H1 (cell line): ENCODE data around the gene DIPK2A. TPM values are rescaled to one million over a fixed set of nuclear protein-coding genes. Genes with fewer than 3 reads are reported as not detected.
A peak's percentile ranks its signal among the peaks of the same experiment; 100 is the strongest.

Source experiments
- CTCF ChIA-PET: fragments of 300-600 bp; sonication (Branson Sonifier 250); formaldehyde crosslinking; loops from one replicate; lab custom pipeline; 2021; ENCODE audit not compliant: partially characterized antibody; lab: Charles Lee
- POLR2A ChIA-PET: fragments of 300-600 bp; sonication (Branson Sonifier 250); formaldehyde crosslinking; loops from one replicate; lab custom pipeline; 2021; ENCODE audit warnings: inconsistent platforms; ENCODE audit not compliant: partially characterized antibody; lab: Charles Lee
- DNase-seq, 2 experiments: peaks; one replicate each; pipeline versions ENCODE4 v3.0.0 to v3.0.0-alpha.2; 2010 to 2022; ENCODE audit warnings: low spot score in 2 of 2, low read depth in 1 of 2, mixed read lengths in 1 of 2
- FAIRE-seq: peaks from 2 replicates; lab custom pipeline; 2011; peaks lifted over from hg19 to GRCh38; lab: Jason Lieb, UNC
- H2AFZ ChIP-seq: 2 replicates; pipeline ENCODE4 v1.8.1; 2012; ENCODE audit warnings: low read length, inconsistent platforms
- H2AK5ac ChIP-seq: 2 replicates; pipeline ENCODE4 v1.6.1; 2013; ENCODE audit warnings: low read depth, low read length
- H2BK120ac ChIP-seq: replicated peaks from 2 replicates; pipeline ENCODE3; 2013; ENCODE audit warnings: low read depth, low read length, inconsistent platforms
- H2BK12ac ChIP-seq: 2 replicates; pipeline ENCODE4 v1.6.1; 2013; ENCODE audit warnings: low read depth, low read length
- H2BK15ac ChIP-seq: 2 replicates; pipeline ENCODE4 v1.6.1; 2013; ENCODE audit warnings: low read length
- H2BK20ac ChIP-seq: 2 replicates; pipeline ENCODE4 v1.6.1; 2013; ENCODE audit warnings: low read length
- H2BK5ac ChIP-seq: 2 replicates; pipeline ENCODE4 v1.6.1; 2013; ENCODE audit warnings: low read depth, low read length
- H3K14ac ChIP-seq: 2 replicates; pipeline ENCODE4 v1.6.1; 2013; ENCODE audit warnings: inconsistent platforms; ENCODE audit not compliant: insufficient read length
- H3K18ac ChIP-seq: 2 replicates; pipeline ENCODE4 v1.6.1; 2013; ENCODE audit warnings: low read length; ENCODE audit errors: extremely low read depth
- H3K23ac ChIP-seq: 2 replicates; pipeline ENCODE4 v1.6.1; 2013; ENCODE audit warnings: inconsistent platforms; ENCODE audit not compliant: insufficient read length
- H3K23me2 ChIP-seq: 2 replicates; pipeline ENCODE4 v1.6.1; 2013; ENCODE audit warnings: low read depth, low read length
- H3K27ac ChIP-seq: 2 replicates; pipeline ENCODE4 v1.6.1; 2011; ENCODE audit warnings: low read depth, low read length, inconsistent platforms
- H3K27me3 ChIP-seq, 4 experiments: replicated peaks in 1 of 4; 1 replicate in 1 of 4; 2 replicates in 3 of 4; pipeline versions ENCODE4 v1.6.1 to v1.8.1; 2011 to 2013; ENCODE audit warnings: low read length in 3 of 4, mild to moderate bottlenecking in 3 of 4, inconsistent platforms in 2 of 4, mixed read lengths in 2 of 4, moderate library complexity in 1 of 4; ENCODE audit not compliant: control insufficient read depth in 3 of 4, insufficient read depth in 3 of 4; ENCODE audit errors: extremely low read depth in 1 of 4
- H3K36me3 ChIP-seq, 4 experiments: 2 replicates each; pipeline versions ENCODE4 v1.6.1 to v1.8.1; 2011 to 2013; ENCODE audit warnings: mild to moderate bottlenecking in 4 of 4, low read length in 3 of 4, moderate library complexity in 2 of 4, control low read depth in 1 of 4, inconsistent platforms in 1 of 4; ENCODE audit not compliant: insufficient read depth in 4 of 4, control insufficient read depth in 2 of 4
- H3K4ac ChIP-seq: replicated peaks from 2 replicates; pipeline ENCODE3; 2013; ENCODE audit warnings: low read length, low read depth, mixed read lengths, inconsistent platforms; ENCODE audit not compliant: insufficient read length
- H3K4me1 ChIP-seq, 4 experiments: replicated peaks in 1 of 4; 1 replicate in 1 of 4; 2 replicates in 3 of 4; pipeline versions ENCODE4 v1.6.1 to v1.8.1; 2011 to 2013; ENCODE audit warnings: low read length in 3 of 4, inconsistent platforms in 2 of 4, mixed read lengths in 1 of 4; ENCODE audit not compliant: insufficient read depth in 4 of 4, control insufficient read depth in 3 of 4
- H3K4me2 ChIP-seq, 2 experiments: 2 replicates each; pipeline versions ENCODE4 v1.6.1 to v1.8.1; 2011 to 2013; ENCODE audit warnings: low read depth in 2 of 2, low read length in 2 of 2, control low read depth in 1 of 2, inconsistent platforms in 1 of 2, mild to moderate bottlenecking in 1 of 2; ENCODE audit not compliant: insufficient read depth in 1 of 2
- H3K4me3 ChIP-seq, 4 experiments: fragments of 200-600, 300-600 bp in 1 of 4; sonication (generic), shearing (Covaris generic), sonication (Bioruptor Twin) in 1 of 4; 2 replicates each; pipeline versions ENCODE4 v1.5.1 to v1.8.1; 2011 to 2016; ENCODE audit warnings: low read length in 4 of 4, low read depth in 3 of 4, control low read depth in 2 of 4, inconsistent platforms in 2 of 4, mild to moderate bottlenecking in 2 of 4, mixed read lengths in 1 of 4, moderate library complexity in 1 of 4; ENCODE audit not compliant: insufficient read depth in 2 of 4; ENCODE audit errors: extremely low read depth in 1 of 4
- H3K56ac ChIP-seq: replicated peaks from 2 replicates; pipeline ENCODE3; 2013; ENCODE audit warnings: low read depth, mild to moderate bottlenecking, mixed read lengths, low read length, inconsistent platforms; ENCODE audit not compliant: insufficient read length
- H3K79me1 ChIP-seq: 2 replicates; pipeline ENCODE4 v1.6.1; 2013; ENCODE audit warnings: low read depth, low read length, control low read depth
- H3K79me2 ChIP-seq, 2 experiments: 2 replicates each; pipeline versions ENCODE4 v1.6.1 to v1.8.1; 2012 to 2013; ENCODE audit warnings: low read length in 2 of 2, mild to moderate bottlenecking in 2 of 2, inconsistent platforms in 1 of 2; ENCODE audit not compliant: insufficient read depth in 2 of 2, control insufficient read depth in 1 of 2
- H3K9ac ChIP-seq, 4 experiments: replicated peaks in 1 of 4; 1 replicate in 1 of 4; 2 replicates in 3 of 4; pipeline versions ENCODE4 v1.6.1 to v1.8.1; 2011 to 2013; ENCODE audit warnings: low read depth in 3 of 4, low read length in 3 of 4, control low read depth in 2 of 4, mild to moderate bottlenecking in 2 of 4, moderate library complexity in 2 of 4, inconsistent platforms in 1 of 4; ENCODE audit errors: extremely low read depth in 1 of 4
- H3K9me3 ChIP-seq, 2 experiments: 2 replicates each; pipeline versions ENCODE4 v1.6.1 to v1.8.1; 2012 to 2013; ENCODE audit warnings: mild to moderate bottlenecking in 2 of 2, moderate library complexity in 2 of 2, control low read depth in 1 of 2, inconsistent platforms in 1 of 2, low read depth in 1 of 2, low read length in 1 of 2, mixed read lengths in 1 of 2; ENCODE audit not compliant: insufficient read depth in 2 of 2
- H4K20me1 ChIP-seq, 2 experiments: replicated peaks in 1 of 2; 2 replicates each; pipeline versions ENCODE3 to v1.8.1; 2011 to 2013; ENCODE audit warnings: inconsistent platforms in 2 of 2, low read length in 2 of 2, mild to moderate bottlenecking in 1 of 2; ENCODE audit not compliant: insufficient read depth in 2 of 2, control insufficient read depth in 1 of 2
- H4K5ac ChIP-seq: 2 replicates; pipeline ENCODE4 v1.6.1; 2013; ENCODE audit warnings: low read length, low read depth, mixed read lengths, inconsistent platforms; ENCODE audit not compliant: insufficient read length
- H4K8ac ChIP-seq: 2 replicates; pipeline ENCODE4 v1.8.0; 2013; ENCODE audit warnings: mild to moderate bottlenecking, moderate library complexity, low read length, inconsistent platforms; ENCODE audit not compliant: insufficient read depth; ENCODE audit errors: extremely low read depth
- H4K91ac ChIP-seq: replicated peaks from 2 replicates; pipeline ENCODE3; 2013; ENCODE audit warnings: low read length, mixed read lengths, inconsistent platforms; ENCODE audit not compliant: insufficient read length
- BACH1 ChIP-seq: IDR thresholded peaks from 2 replicates; pipeline ENCODE4 v1.6.1; 2012; ENCODE audit warnings: low read length, improper control_type of control experiment
- CTBP2 ChIP-seq: IDR thresholded peaks from 2 replicates; pipeline ENCODE4 v1.7.0; 2011; ENCODE audit warnings: borderline replicate concordance, mild to moderate bottlenecking, moderate library complexity, mixed read lengths, low read length; ENCODE audit not compliant: insufficient read depth, insufficient read length
- POLR2AphosphoS5 ChIP-seq: IDR thresholded peaks from 2 replicates; pipeline ENCODE4 v1.6.1; 2011; ENCODE audit warnings: low read depth, low read length
- SAP30 ChIP-seq: fragments of 300-600 bp; sonication (generic); IDR thresholded peaks from 2 replicates; pipeline ENCODE4 v1.7.1; 2012; ENCODE audit warnings: low read length, moderate library complexity, mild to moderate bottlenecking, inconsistent platforms; ENCODE audit not compliant: insufficient read depth, insufficient replicate concordance
- SIN3A ChIP-seq, 2 experiments: IDR thresholded peaks in 1 of 2; conservative IDR thresholded peaks in 1 of 2; 2 replicates each; pipeline ENCODE4 v1.6.1; 2011 to 2012; ENCODE audit warnings: low read length in 2 of 2, improper control_type of control experiment in 1 of 2, low read depth in 1 of 2, mild to moderate bottlenecking in 1 of 2
- SRF ChIP-seq: IDR thresholded peaks from 2 replicates; pipeline ENCODE4 v1.6.1; 2011; ENCODE audit warnings: mild to moderate bottlenecking, low read depth, low read length, moderate library complexity
- WGBS, 2 experiments: shearing (Covaris generic) in 1 of 2; methylation state at CpG; one replicate each; pipeline versions ENCODE4 v1.1.6 to v1.1.7; 2013 to 2015; ENCODE audit warnings: low lambda C conversion rate in 2 of 2, mixed read lengths in 2 of 2, inconsistent platforms in 1 of 2, low coverage in 1 of 2, missing lambda C conversion rate in 1 of 2; ENCODE audit not compliant: insufficient replicate concordance in 2 of 2, insufficient coverage in 1 of 2, insufficient read length in 1 of 2; ENCODE audit errors: extremely low coverage in 1 of 2, missing lambda C conversion rate in 1 of 2; 5-methylcytosine and 5-hydroxymethylcytosine counted together
- polyA plus RNA-seq, 7 experiments: library from polyadenylated mRNA; depleted of rRNA in 3 of 7; stranded (reverse) in 5 of 7; unstranded in 2 of 7; fragments of >200 nt in 5 of 7; fragments of 200-250 nt in 2 of 7; gene quantifications; 1 replicate in 5 of 7; 2 replicates in 1 of 7; 4 replicates in 1 of 7; pipeline versions ENCODE4 v1.2.1 to v1.2.3, GENCODE V29; 2011 to 2013; ENCODE audit warnings: missing spikeins in 2 of 7, mixed read lengths in 2 of 7
- total RNA-seq: library from RNA; stranded (reverse); fragmentation: NEBNext Ultra II Directional; extraction: Animal tissue kit (Norgen Biotek cat#: 25700); gene quantifications from 2 replicates; pipeline ENCODE4 v1.2.1, GENCODE V29; 2021
- TF ChIP-seq, protein P1 (sequence below), 3 experiments: IDR thresholded peaks; 1 replicate in 2 of 3; 2 replicates in 1 of 3; pipeline versions ENCODE4 v1.5.1 to v1.6.1; 2011; ENCODE audit warnings: low read length in 3 of 3, mild to moderate bottlenecking in 3 of 3, inconsistent platforms in 2 of 3, low read depth in 1 of 3, moderate library complexity in 1 of 3; ENCODE audit not compliant: insufficient read depth in 1 of 3; ENCODE audit errors: control extremely low read depth in 1 of 3

DIPK2A gene
- total and polyA plus RNA-seq, 2 of the 8 experiments (the other 6 are each of a cell fraction or from before 2014, with no cell fraction given): 18.4 to 28.7 TPM

DNA sequence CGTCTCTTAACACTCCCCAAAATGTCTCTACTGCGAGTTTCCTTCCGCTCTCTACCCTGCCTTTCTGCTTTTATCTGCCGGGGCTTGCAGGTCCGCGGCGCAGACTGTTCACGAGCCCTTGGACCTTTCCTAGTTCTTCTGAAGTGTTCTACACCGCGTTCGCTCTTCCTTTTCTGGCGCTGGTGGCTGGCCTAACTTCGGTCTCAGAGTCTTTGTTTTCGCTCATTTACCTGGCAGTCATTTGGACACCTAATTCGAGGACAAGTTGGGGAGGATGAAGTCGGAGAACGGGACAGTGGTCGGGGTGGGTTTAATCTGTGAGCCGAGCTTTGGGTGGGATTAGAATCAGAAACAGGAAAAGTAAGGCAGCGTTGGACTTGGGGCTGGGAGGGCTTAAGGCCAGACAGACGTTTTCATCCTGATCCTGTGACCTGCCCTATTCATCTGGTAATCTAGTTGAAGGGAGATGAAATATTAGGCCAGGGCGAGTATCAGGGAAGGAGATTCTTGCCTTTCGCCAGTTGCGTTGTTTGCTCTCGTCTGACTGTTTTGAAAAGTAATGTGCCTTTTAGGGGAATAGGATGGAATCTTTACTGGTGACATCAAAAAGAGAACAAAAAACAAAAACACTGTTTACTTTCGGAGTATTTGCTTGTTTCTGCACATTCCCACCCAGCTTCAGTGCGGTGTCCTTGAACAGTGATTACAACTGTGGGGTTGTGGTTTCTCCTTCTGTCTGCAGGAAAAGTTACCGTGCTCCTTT is 1.8 kb downstream of the DIPK2A start:
- no peak overlapping the region for H3K56ac ChIP-seq
- H3K27ac ChIP-seq: no peak overlapping the region
- WGBS, 2 experiments: 3% methylated on average over 28 of the region's 28 CpGs; no CpG with 5 or more reads in 1 of the 2 experiments
- no peaks in the 10 kb centered on the region for H3K9me3 ChIP-seq
- peaks cover 4 to 6% of the 10 kb centered on the region in 2 experiments for H4K20me1 ChIP-seq
- no peak overlapping the region for H2AK5ac ChIP-seq
- peaks cover 0 to 4% (median 0%) of the 10 kb centered on the region in 4 experiments; a peak in 3 of 7 replicates for H3K4me1 ChIP-seq
- no peak overlapping the region for H2BK15ac ChIP-seq
- no peak for FAIRE-seq
- H4K91ac ChIP-seq: no peak overlapping the region
- POLR2A ChIA-PET: interaction anchor here (0.5 to 3.4 kb wide), 5 partner anchors 10 to 112 kb away, joined by 3 to 13 read pairs (median 3); no protein-coding TSS in a partner anchor
- H2AFZ ChIP-seq: no peak overlapping the region; the same call in 1 of the 2 replicates
- H2BK120ac ChIP-seq: no peak overlapping the region
- no peak overlapping the region for H2BK20ac ChIP-seq
- no peak overlapping the region for H3K23ac ChIP-seq
- 0 out of 2 replicates have a peak, but pooled peaks cover 3% of the 10 kb centered on the region for H3K79me1 ChIP-seq
- H3K4ac ChIP-seq: no peak overlapping the region
- H4K8ac ChIP-seq: no peak overlapping the region
- no peaks in the 10 kb centered on the region for H3K36me3 ChIP-seq
- peak overlapping the region; percentile 56; the same call in 1 of the 2 replicates for H3K18ac ChIP-seq
- CTCF ChIA-PET: interaction anchor here (1.2 to 2.0 kb wide), 4 partner anchors 10 to 798 kb away, joined by 4 to 14 read pairs (median 6); no protein-coding TSS in a partner anchor
- H3K4me3 ChIP-seq: peak overlapping the region; percentile 87 to 97 (median 92)
- H3K9ac ChIP-seq: peak overlapping the region in 3 of 4 experiments; percentile 52 to 64 (median 57); a peak in 5 of 7 replicates
- no peak overlapping the region for H4K5ac ChIP-seq
- DNase-seq: no peak
- peak overlapping the region; percentile 87 to 90 for H3K4me2 ChIP-seq
- H3K79me2 ChIP-seq: peaks cover 4 to 54% of the 10 kb centered on the region in 2 experiments; a peak in 3 of 4 replicates
- no peak overlapping the region for H2BK5ac ChIP-seq
- H3K14ac ChIP-seq: no peak overlapping the region
- no peak overlapping the region for H2BK12ac ChIP-seq
- no peaks in the 10 kb centered on the region for H3K27me3 ChIP-seq
- peaks cover 13% of the 10 kb centered on the region for H3K23me2 ChIP-seq
- TF ChIP-seq BACH1: no peak
- TF ChIP-seq CTBP2: no peak
- TF ChIP-seq SAP30: peak; percentile 29
- TF ChIP-seq POLR2AphosphoS5: no peak
- TF ChIP-seq, protein P1, sequence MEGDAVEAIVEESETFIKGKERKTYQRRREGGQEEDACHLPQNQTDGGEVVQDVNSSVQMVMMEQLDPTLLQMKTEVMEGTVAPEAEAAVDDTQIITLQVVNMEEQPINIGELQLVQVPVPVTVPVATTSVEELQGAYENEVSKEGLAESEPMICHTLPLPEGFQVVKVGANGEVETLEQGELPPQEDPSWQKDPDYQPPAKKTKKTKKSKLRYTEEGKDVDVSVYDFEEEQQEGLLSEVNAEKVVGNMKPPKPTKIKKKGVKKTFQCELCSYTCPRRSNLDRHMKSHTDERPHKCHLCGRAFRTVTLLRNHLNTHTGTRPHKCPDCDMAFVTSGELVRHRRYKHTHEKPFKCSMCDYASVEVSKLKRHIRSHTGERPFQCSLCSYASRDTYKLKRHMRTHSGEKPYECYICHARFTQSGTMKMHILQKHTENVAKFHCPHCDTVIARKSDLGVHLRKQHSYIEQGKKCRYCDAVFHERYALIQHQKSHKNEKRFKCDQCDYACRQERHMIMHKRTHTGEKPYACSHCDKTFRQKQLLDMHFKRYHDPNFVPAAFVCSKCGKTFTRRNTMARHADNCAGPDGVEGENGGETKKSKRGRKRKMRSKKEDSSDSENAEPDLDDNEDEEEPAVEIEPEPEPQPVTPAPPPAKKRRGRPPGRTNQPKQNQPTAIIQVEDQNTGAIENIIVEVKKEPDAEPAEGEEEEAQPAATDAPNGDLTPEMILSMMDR (IDR thresholded peaks at IDR 0.05; ENCODE audit: control extremely low read depth in 1 of 3, insufficient read depth in 1 of 3, low read depth in 1 of 3, low read length in 3 of 3): peak in 1 of 3 experiments; percentile 11; a peak in 2 of 4 replicates
- TF ChIP-seq SRF: no peak
- peak; percentile 44 to 68; a peak in 1 of 4 replicates for TF ChIP-seq SIN3A (conservative IDR thresholded peaks at IDR 0.05 in 1 of 2, IDR thresholded peaks at IDR 0.05 in 1 of 2; ENCODE audit: low read depth in 1 of 2, low read length in 2 of 2)
